Panc1 (cell line): ENCODE data around the gene UNC5B.

ENCODE experiments used
- POLR2AphosphoS5 ChIP-seq: IDR thresholded peaks from 2 replicates; pipeline ENCODE4 v1.6.1; 2012; ENCODE audit warnings: mild to moderate bottlenecking, low read depth, low read length, moderate library complexity
- REST ChIP-seq, 2 experiments: IDR thresholded peaks; 2 replicates each; pipeline ENCODE4 v1.6.1; 2011 to 2012; ENCODE audit warnings: low read depth in 2 of 2, control low read depth in 1 of 2, low read length in 1 of 2, mild to moderate bottlenecking in 1 of 2, moderate library complexity in 1 of 2; ENCODE audit not compliant: insufficient read depth in 1 of 2
- SIN3A ChIP-seq: IDR thresholded peaks from 2 replicates; pipeline ENCODE4 v1.6.1; 2012; ENCODE audit warnings: low read depth, mild to moderate bottlenecking, low read length, moderate library complexity, borderline replicate concordance; ENCODE audit not compliant: insufficient read depth
- TCF7L2 ChIP-seq: IDR thresholded peaks from 2 replicates; pipeline ENCODE4 v1.6.1; 2011; ENCODE audit warnings: mild to moderate bottlenecking, low read depth, low read length, inconsistent platforms
- TF ChIP-seq, protein P1 (sequence below): fragments of 450-650 bp; IDR thresholded peaks from 2 replicates; pipeline ENCODE4 v1.5.1; 2017; ENCODE audit warnings: mild to moderate bottlenecking

DNA sequence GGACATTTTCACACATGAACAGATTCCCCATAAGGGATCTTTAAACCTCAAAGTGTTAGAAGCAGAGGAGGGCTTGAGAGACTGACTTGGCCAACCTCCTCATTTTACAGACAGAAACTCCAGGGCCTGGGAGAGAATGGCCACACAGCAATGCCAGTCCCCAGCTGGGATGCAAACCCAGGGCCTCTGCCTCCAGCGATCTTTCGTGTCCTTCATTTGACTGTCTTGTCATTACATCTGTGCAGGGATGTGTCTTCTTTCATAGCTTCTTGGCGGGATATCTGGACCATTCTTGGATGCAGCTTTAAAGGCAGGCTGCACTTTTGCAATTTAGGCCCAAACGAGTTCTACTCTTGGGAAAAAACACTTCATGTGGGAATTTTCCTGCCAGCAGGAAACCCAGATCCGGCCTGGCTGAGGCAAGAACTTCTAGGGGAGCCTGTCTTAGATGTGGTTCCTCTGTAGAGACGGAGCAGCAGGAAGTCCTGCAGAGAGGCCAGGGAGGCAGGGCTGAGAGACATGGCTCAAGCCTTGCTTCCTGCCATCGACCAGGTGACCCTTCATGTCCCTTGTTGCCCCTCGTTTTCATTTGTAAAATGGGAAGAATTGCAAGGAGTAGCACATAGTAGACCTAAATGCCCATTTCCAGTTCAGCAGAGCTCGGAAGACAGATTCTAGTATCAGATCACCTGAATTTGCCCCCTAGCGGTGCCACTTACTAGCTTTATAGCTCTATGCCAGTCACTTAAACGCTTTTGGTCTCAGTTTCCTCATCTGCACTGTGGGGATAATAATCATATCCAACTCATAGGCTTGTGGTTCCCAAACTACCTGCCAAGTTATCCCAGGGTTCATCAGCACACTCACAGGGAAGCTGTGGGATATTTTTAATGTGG lies 62.8 kb downstream of the UNC5B start:
- TF ChIP-seq, protein P1, sequence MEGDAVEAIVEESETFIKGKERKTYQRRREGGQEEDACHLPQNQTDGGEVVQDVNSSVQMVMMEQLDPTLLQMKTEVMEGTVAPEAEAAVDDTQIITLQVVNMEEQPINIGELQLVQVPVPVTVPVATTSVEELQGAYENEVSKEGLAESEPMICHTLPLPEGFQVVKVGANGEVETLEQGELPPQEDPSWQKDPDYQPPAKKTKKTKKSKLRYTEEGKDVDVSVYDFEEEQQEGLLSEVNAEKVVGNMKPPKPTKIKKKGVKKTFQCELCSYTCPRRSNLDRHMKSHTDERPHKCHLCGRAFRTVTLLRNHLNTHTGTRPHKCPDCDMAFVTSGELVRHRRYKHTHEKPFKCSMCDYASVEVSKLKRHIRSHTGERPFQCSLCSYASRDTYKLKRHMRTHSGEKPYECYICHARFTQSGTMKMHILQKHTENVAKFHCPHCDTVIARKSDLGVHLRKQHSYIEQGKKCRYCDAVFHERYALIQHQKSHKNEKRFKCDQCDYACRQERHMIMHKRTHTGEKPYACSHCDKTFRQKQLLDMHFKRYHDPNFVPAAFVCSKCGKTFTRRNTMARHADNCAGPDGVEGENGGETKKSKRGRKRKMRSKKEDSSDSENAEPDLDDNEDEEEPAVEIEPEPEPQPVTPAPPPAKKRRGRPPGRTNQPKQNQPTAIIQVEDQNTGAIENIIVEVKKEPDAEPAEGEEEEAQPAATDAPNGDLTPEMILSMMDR, result no peak; the same call in 1 of the 2 replicates
- TF ChIP-seq POLR2AphosphoS5 (no peak), REST (IDR thresholded peaks at IDR 0.05; ENCODE audit: insufficient read depth in 1 of 2, low read depth in 2 of 2, low read length in 1 of 2) (no peak), SIN3A (no peak), TCF7L2 (no peak)
